22Rv1 (cell line): ENCODE measurements around the gene TOB1.

Source experiments
- ZFX ChIP-seq: fragments of 450-650 bp; IDR thresholded peaks from 2 replicates; pipeline ENCODE4 v1.6.1; 2017; ENCODE audit warnings: antibody characterized with exemption, borderline replicate concordance
- TF ChIP-seq, protein P1 (sequence below): fragments of 450-650 bp; IDR thresholded peaks from 2 replicates; pipeline ENCODE4 v1.5.1; 2017; ENCODE audit warnings: mild to moderate bottlenecking

DNA sequence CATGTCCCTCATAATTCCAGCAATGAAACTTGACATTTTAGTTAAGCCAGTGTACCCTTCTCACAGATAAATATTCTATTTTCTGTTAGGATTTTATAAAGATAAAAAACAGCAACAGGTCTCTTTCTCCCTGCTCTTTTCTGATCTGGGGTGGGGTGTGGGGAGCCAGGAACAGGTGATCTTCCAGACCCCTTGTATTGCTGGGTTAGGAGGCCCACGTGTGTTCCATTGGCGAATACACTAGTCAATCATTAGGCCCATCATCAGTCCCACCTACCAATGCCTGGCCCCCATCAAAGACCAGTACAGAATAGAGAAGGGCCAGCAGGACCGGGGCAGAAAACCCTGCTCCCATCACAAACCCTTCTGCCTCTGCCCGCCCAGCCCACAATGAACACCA, 40.3 kb upstream of the TOB1 start:
- TF ChIP-seq, protein P1, sequence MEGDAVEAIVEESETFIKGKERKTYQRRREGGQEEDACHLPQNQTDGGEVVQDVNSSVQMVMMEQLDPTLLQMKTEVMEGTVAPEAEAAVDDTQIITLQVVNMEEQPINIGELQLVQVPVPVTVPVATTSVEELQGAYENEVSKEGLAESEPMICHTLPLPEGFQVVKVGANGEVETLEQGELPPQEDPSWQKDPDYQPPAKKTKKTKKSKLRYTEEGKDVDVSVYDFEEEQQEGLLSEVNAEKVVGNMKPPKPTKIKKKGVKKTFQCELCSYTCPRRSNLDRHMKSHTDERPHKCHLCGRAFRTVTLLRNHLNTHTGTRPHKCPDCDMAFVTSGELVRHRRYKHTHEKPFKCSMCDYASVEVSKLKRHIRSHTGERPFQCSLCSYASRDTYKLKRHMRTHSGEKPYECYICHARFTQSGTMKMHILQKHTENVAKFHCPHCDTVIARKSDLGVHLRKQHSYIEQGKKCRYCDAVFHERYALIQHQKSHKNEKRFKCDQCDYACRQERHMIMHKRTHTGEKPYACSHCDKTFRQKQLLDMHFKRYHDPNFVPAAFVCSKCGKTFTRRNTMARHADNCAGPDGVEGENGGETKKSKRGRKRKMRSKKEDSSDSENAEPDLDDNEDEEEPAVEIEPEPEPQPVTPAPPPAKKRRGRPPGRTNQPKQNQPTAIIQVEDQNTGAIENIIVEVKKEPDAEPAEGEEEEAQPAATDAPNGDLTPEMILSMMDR: no peak
- TF ChIP-seq ZFX: no peak
